ENCODE data around the gene RBP5. TPM values are rescaled to one million over a fixed set of nuclear protein-coding genes. Genes with fewer than 3 reads are reported as not detected.

Gene RBP5
- total RNA-seq, 2 donors from 2014 or later = 0.26 TPM; not detected in 1

GRCh38 chr12:7101694-7102131 is 27.0 kb downstream of the RBP5 start:
- Mint-ChIP-seq H3K4me1 (ENCODE audit: low read depth) (peaks cover 14% of the 10 kb centered on the region), H3K27ac (no peak overlapping the region)
- no peak for DNase-seq

DNA sequence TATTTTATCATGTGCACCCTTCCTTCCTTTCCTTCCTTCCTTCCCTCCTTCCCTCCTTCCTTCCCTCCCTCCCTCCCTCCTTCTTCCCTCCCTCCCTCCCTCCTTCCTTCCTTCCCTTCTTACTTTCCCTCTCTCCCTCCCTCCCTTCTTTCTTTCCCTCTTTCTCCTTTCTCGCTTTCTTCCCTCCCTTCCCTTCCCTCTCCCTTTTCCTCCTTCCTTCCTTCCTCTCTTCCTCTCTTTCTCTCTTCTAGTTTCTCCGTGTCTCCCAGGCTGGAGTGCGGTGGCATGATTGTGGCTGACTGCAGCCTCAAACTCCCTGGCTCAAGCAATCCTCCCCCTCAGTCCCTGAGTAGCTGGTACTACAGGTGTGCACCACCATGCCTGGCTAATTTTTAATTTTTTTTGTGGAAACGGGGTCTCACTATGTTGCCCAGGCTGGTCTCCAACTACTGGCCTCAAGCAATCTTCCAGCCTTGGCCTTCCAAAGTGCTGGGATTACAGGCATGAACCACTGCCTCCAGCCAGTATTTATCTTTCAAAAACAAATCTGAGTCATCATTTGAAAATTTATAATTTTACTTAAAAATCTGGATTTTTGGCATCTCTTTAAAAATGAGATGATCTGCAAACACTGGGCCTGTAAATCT is 27.5 kb downstream of the RBP5 start:
- ATAC-seq (replicated peaks in 1 of 2) (no peak), DNase-seq (no peak)
- Mint-ChIP-seq H3K27me3 (ENCODE audit: low read depth) (no peaks in the 10 kb centered on the region), H3K9me3 (peaks cover 0 to 5% of the 10 kb centered on the region in 2 donors), H3K27ac (no peak overlapping the region), H3K4me1 (ENCODE audit: low read depth) (peaks cover 14% of the 10 kb centered on the region), H3K36me3 (ENCODE audit: insufficient read depth in 2 of 2) (peaks cover 7 to 15% of the 10 kb centered on the region in 2 donors), H3K4me3 (no peak overlapping the region)

More at GRCh38 chr12:7101694-7102131, 27.0 kb downstream of the RBP5 start:
- ATAC-seq (replicated peaks in 1 of 2) = no peak
- Mint-ChIP-seq H3K9me3 (peaks cover 0 to 5% of the 10 kb centered on the region in 2 donors), H3K27me3 (ENCODE audit: low read depth) (no peaks in the 10 kb centered on the region), H3K36me3 (ENCODE audit: insufficient read depth in 2 of 2) (peaks cover 11 to 19% of the 10 kb centered on the region in 2 donors), H3K4me3 (no peak overlapping the region)

GRCh38 chr12:7100239-7100638 is 28.4 kb downstream of the RBP5 start:
- Mint-ChIP-seq H3K4me3 (no peak overlapping the region), H3K9me3 (no peaks in the 10 kb centered on the region), H3K36me3 (ENCODE audit: insufficient read depth in 2 of 2) (peaks cover 3 to 5% of the 10 kb centered on the region in 2 donors), H3K27ac (no peak overlapping the region), H3K27me3 (ENCODE audit: low read depth) (no peaks in the 10 kb centered on the region), H3K4me1 (ENCODE audit: low read depth) (peaks cover 9% of the 10 kb centered on the region)
- DNase-seq (no peak), ATAC-seq (replicated peaks in 1 of 2) (no peak)

GRCh38 chr12:7099290-7099996 is 29.2 kb downstream of the RBP5 start:
- DNase-seq = no peak
- Mint-ChIP-seq H3K27me3 (ENCODE audit: low read depth) (no peaks in the 10 kb centered on the region), H3K36me3 (ENCODE audit: insufficient read depth in 2 of 2) (peaks cover 3 to 4% of the 10 kb centered on the region in 2 donors), H3K4me1 (ENCODE audit: low read depth) (peaks cover 7% of the 10 kb centered on the region), H3K9me3 (no peaks in the 10 kb centered on the region), H3K27ac (no peak overlapping the region), H3K4me3 (no peak overlapping the region)
- ATAC-seq (replicated peaks in 1 of 2) = no peak

GRCh38 chr12:7096979-7097378 is 31.7 kb downstream of the RBP5 start:
- no peak overlapping the region for H3K4me3 Mint-ChIP-seq

GRCh38 chr12:7096006-7096932 is 32.4 kb downstream of the RBP5 start:
- DNase-seq (no peak), ATAC-seq (replicated peaks in 1 of 2) (no peak)
- Mint-ChIP-seq H3K27me3 (ENCODE audit: low read depth) (no peaks in the 10 kb centered on the region), H3K4me3 (no peak overlapping the region), H3K4me1 (ENCODE audit: low read depth) (peaks cover 7% of the 10 kb centered on the region), H3K36me3 (ENCODE audit: insufficient read depth in 2 of 2) (peaks cover 0 to 2% of the 10 kb centered on the region in 2 donors), H3K9me3 (no peaks in the 10 kb centered on the region), H3K27ac (no peak overlapping the region)

More at GRCh38 chr12:7096979-7097378, 31.7 kb downstream of the RBP5 start:
- Mint-ChIP-seq H3K9me3 (no peaks in the 10 kb centered on the region), H3K36me3 (ENCODE audit: insufficient read depth in 2 of 2) (peaks cover 0 to 2% of the 10 kb centered on the region in 2 donors), H3K27ac (no peak overlapping the region), H3K27me3 (ENCODE audit: low read depth) (no peaks in the 10 kb centered on the region), H3K4me1 (ENCODE audit: low read depth) (peaks cover 4% of the 10 kb centered on the region)
- DNase-seq = no peak
- ATAC-seq (replicated peaks in 1 of 2) = no peak

GRCh38 chr12:7093892-7094291 is 34.8 kb downstream of the RBP5 start:
- Mint-ChIP-seq H3K4me1 (ENCODE audit: low read depth) (peaks cover 7% of the 10 kb centered on the region), H3K4me3 (no peak overlapping the region), H3K27me3 (ENCODE audit: low read depth) (no peaks in the 10 kb centered on the region), H3K36me3 (ENCODE audit: insufficient read depth in 2 of 2) (no peaks in the 10 kb centered on the region), H3K9me3 (no peaks in the 10 kb centered on the region), H3K27ac (no peak overlapping the region)
- no peak for DNase-seq
- no peak for ATAC-seq (replicated peaks in 1 of 2)

DNA sequence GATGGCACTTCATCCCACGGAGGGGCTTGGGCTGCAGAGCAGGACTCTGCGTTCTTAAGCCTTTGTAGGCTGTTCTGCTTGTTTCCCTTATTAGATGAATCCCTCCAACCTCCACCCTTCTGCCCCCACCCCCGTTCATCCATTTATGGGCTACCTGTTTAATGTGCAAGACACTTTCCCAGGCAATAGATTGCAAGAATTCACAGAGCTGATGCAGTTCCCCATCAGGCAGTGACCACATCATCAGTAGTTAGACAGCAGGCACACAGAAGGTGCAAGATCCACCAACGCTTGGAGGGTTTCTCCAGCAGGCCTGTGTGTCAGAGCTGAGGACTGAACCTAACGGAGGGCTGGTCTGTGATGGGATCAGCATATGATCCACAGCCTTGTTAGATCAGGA is 35.2 kb downstream of the RBP5 start:
- H3K27me3 Mint-ChIP-seq (ENCODE audit: low read depth) = no peaks in the 10 kb centered on the region

DNA sequence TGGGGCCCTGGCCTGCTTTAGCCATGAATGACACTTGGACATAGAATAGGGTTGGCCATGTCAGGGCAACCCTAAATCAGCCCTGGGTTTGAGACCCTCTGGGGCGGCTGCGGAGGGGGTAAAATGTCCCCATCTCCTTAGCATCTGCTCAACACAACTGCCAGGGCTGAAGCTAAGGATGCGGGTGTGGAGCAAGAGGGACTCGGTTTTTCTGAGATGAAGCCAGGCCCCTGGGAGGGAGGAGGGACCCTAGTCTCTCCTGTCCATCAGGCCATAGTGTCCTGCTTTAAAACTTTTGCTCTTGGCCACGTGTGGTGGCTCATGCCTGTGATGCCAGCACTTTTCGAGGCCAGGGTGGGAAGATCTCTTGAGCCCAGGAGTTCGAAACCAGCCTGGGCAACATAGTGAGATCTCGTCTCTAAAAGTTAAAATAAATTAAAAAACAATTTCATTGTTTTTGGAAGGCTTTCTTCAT is 35.7 kb downstream of the RBP5 start:
- DNase-seq (no peak), ATAC-seq (replicated peaks in 1 of 2) (peak in 1 of 2 donors; percentile 16)
- Mint-ChIP-seq H3K27me3 (ENCODE audit: low read depth) (no peaks in the 10 kb centered on the region), H3K27ac (no peak overlapping the region), H3K4me3 (no peak overlapping the region), H3K4me1 (ENCODE audit: low read depth) (peaks cover 7% of the 10 kb centered on the region), H3K36me3 (ENCODE audit: insufficient read depth in 2 of 2) (no peaks in the 10 kb centered on the region), H3K9me3 (no peaks in the 10 kb centered on the region)

More for the DNA sequence above, 35.2 kb downstream of the RBP5 start:
- DNase-seq (no peak), ATAC-seq (replicated peaks in 1 of 2) (no peak)
- Mint-ChIP-seq H3K27ac (no peak overlapping the region), H3K9me3 (no peaks in the 10 kb centered on the region), H3K36me3 (ENCODE audit: insufficient read depth in 2 of 2) (no peaks in the 10 kb centered on the region), H3K4me3 (no peak overlapping the region), H3K4me1 (ENCODE audit: low read depth) (peaks cover 7% of the 10 kb centered on the region)

DNA sequence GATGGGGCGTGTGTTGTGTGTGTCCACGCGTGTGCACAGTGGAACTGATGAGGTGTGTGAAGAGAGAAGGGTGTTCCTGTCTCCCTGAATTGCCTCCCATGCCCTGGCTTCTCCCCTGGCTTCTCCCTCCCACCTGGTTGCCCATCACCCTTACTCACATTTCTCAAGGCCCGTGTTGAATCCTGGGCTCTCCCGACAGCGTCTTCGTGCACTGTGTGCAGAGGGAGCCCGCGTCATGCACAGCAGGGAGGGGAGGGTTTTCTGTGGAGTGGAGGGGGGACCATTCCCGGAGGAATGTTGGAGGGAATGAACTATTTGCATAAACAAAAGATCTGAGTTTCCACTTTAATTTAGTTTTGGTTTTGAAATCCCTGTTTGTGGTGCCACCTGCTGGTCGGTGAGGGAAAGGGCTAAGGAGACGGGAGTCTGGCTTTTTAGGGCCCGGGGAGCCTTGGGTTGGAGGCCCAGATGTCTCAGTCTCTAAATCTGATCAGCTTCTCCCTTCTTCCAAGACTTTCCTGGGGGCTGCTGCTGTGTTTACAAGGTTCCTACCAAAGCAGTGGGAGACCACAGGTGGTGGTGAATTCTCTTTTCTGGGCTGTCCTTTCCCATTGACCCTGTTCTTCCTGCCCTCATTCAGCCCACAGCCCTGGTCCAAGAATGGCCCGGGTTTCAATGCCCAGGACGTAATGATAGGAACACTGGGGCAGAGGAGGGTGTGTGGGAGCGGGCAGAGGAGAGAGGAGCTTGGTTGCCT is 36.3 kb downstream of the RBP5 start, which contains the start of gene C1R:
C1R (minus strand) TSS at position 217 of the 757 bp plus-strand sequence; CDS start at position 160, 57 bp downstream.
- DNase-seq (peak; percentile 67 to 73), ATAC-seq (replicated peaks in 1 of 2) (peak; percentile 71 to 76)
- Mint-ChIP-seq H3K27ac (no peak within 1 kb of the TSS), H3K36me3 (ENCODE audit: insufficient read depth in 2 of 2) (no peaks in the 10 kb centered on the region), H3K4me1 (ENCODE audit: low read depth) (peaks cover 7% of the 10 kb centered on the region), H3K4me3 (peak within 1 kb of the TSS; percentile 79 to 84), H3K27me3 (ENCODE audit: low read depth) (no peaks in the 10 kb centered on the region), H3K9me3 (no peaks in the 10 kb centered on the region)

DNA sequence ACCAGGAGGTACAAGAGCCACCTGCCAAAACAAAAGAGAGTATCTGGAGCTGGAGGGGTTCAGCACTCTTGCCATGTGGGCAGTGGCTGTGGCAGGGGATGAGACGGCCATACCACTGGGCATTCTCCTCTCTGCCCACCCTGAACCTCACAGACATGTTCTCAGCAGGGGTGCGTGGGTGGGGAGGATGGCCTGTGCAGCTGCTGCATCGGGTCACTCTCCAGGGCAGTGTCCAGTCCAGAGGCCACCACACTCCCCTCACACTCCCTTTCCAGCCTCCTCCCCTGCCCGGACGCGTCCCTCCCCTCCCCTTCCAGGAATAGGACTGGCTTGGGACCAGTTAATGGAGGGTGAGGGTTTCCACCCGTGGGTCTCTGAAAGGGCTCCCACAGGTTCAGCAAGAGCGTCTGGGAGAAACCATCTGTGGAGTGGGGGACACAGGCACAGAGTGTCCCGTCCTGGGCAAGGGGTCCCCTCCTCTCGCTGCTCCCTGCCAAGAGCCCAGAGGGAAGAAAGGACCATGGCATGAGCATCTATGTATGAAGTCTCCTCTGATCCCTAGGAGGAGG is 36.9 kb downstream of the RBP5 start:
- Mint-ChIP-seq H3K4me3 (peak overlapping the region; percentile 79 to 84), H3K27me3 (ENCODE audit: low read depth) (no peaks in the 10 kb centered on the region), H3K36me3 (ENCODE audit: insufficient read depth in 2 of 2) (no peaks in the 10 kb centered on the region), H3K27ac (no peak overlapping the region), H3K9me3 (no peaks in the 10 kb centered on the region), H3K4me1 (ENCODE audit: low read depth) (peaks cover 7% of the 10 kb centered on the region)
- peak in 1 of 2 donors; percentile 6 for ATAC-seq (replicated peaks in 1 of 2)
- no peak for DNase-seq

- H3K4me1 Mint-ChIP-seq (ENCODE audit: low read depth) = peaks cover 7% of the 10 kb centered on the region
- H3K4me3 Mint-ChIP-seq = peak overlapping the region in 1 of 2 donors; percentile 7
- no peaks in the 10 kb centered on the region for H3K9me3 Mint-ChIP-seq
- ATAC-seq (replicated peaks in 1 of 2) (no peak), DNase-seq (no peak)
- H3K27ac Mint-ChIP-seq = no peak overlapping the region
- no peaks in the 10 kb centered on the region for H3K27me3 Mint-ChIP-seq (ENCODE audit: low read depth)
- no peaks in the 10 kb centered on the region for H3K36me3 Mint-ChIP-seq (ENCODE audit: insufficient read depth in 2 of 2)
These were observed 37.5 kb downstream of the RBP5 start for GRCh38 chr12:7091171-7091570.
